ENCODE data around the gene ASPSCR1.

DNA sequence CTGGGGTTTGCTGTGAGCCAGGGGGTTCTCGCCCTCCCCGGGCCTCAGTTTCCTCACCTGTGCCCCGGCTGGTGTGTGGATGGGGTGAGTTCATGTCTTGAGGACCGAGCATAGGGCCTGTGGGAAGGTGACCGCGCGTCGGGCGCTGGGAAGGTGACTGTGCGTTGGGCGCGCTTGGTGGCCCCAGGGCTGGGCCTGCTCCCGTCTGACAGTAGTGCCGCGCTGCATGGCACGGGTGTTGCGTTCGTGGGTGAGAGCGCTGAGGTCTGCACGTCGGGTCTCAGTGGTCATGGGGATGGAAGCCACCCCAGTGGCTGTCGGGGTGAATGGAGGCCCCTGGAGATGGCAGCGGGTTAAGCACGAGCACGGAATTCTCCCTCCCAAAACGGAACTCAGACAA is 9.2 kb downstream of the ASPSCR1 start:
- TF ChIP-seq EZH2phosphoT487 (conservative IDR thresholded peaks at IDR 0.05; ENCODE audit: low read length): no peak
- TF ChIP-seq, protein P1, sequence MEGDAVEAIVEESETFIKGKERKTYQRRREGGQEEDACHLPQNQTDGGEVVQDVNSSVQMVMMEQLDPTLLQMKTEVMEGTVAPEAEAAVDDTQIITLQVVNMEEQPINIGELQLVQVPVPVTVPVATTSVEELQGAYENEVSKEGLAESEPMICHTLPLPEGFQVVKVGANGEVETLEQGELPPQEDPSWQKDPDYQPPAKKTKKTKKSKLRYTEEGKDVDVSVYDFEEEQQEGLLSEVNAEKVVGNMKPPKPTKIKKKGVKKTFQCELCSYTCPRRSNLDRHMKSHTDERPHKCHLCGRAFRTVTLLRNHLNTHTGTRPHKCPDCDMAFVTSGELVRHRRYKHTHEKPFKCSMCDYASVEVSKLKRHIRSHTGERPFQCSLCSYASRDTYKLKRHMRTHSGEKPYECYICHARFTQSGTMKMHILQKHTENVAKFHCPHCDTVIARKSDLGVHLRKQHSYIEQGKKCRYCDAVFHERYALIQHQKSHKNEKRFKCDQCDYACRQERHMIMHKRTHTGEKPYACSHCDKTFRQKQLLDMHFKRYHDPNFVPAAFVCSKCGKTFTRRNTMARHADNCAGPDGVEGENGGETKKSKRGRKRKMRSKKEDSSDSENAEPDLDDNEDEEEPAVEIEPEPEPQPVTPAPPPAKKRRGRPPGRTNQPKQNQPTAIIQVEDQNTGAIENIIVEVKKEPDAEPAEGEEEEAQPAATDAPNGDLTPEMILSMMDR (IDR thresholded peaks at IDR 0.05; ENCODE audit: insufficient read depth, low read length, poor library complexity, severe bottlenecking): no peak

Measured in SU-DHL-6 (cell line).